Measurements from ENCODE around the gene IMMP2L.

DNA sequence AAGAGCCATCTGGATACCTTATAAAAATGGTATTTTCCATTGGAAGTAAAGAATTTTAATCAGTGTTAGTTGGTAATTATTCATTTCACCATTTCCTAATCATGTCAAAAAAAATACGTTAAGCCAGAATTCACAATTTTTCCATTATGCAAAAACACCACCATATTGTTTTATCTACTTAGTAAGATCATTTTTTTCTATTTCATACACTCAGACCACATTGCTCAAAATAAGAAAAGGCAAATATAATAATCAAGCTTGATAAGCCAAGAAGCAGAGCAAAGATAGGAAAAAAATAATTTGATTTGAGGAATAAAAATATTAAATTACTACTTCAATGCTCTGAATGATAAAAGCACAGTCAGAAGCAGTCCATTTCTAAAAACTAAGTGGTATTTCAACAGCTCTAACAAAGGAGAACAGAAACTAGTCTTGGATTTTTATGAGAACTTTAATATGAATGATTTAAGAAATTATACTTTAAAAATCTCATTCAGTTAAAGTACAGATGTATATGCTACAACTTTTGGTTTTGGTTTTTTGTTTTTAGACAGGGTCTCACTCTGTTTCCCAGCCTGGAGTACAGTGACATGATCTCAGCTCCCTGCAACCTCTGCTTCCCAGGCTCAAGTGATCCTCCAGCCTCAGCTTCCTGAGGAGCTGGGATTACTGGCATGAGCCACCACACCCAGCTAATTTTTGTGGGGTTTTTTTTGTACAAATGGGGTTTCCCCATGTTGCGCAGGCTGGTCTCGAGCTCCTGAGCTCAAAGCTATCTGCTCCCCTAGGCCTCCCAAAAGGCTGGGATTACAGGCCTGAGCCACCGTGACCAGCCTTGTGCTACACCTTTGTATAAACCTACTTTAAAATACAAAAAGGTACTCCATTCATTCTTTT lies 424.7 kb downstream of the IMMP2L start:
- TF ChIP-seq POLR2A (IDR thresholded peaks at IDR 0.05) = no peak
- TF ChIP-seq CTCF (IDR thresholded peaks at IDR 0.05) = no peak

All from uterus (tissue), 2 donors.